Parathyroid adenoma (tissue), 2 donors: Measurements from ENCODE around the gene ITPA.

Experiments used
- H2AFZ ChIP-seq: fragments of 300-600 bp; sonication (generic); one replicate; pipeline ENCODE4 v1.7.0; 2017; ENCODE audit warnings: antibody characterized with exemption, mild to moderate bottlenecking
- H3K27ac ChIP-seq: fragments of 300-600 bp; sonication (generic); one replicate; pipeline ENCODE4 v1.7.0; 2017
- H3K27me3 ChIP-seq: fragments of 300-600 bp; sonication (generic); one replicate; pipeline ENCODE4 v1.7.0; 2017; ENCODE audit warnings: low read length; ENCODE audit not compliant: control insufficient read depth, insufficient read depth
- H3K36me3 ChIP-seq: fragments of 300-600 bp; sonication (generic); one replicate; pipeline ENCODE4 v1.7.0; 2017; ENCODE audit warnings: low read length; ENCODE audit not compliant: control insufficient read depth, insufficient read depth
- H3K4me1 ChIP-seq: fragments of 300-600 bp; sonication (generic); one replicate; pipeline ENCODE4 v1.7.0; 2017; ENCODE audit warnings: control low read depth
- H3K4me2 ChIP-seq: fragments of 300-600 bp; sonication (generic); one replicate; pipeline ENCODE4 v1.7.0; 2017; ENCODE audit warnings: low read length
- H3K4me3 ChIP-seq: fragments of 300-600 bp; sonication (generic); one replicate; pipeline ENCODE4 v1.7.0; 2017; ENCODE audit warnings: low read depth, low read length
- H3K79me2 ChIP-seq: fragments of 300-600 bp; sonication (generic); one replicate; pipeline ENCODE4 v1.7.0; 2017; ENCODE audit warnings: control low read depth
- H3K9ac ChIP-seq: fragments of 300-600 bp; sonication (generic); one replicate; pipeline ENCODE4 v1.7.0; 2017; ENCODE audit warnings: mild to moderate bottlenecking
- H3K9me3 ChIP-seq: fragments of 300-600 bp; sonication (generic); one replicate; pipeline ENCODE4 v1.7.0; 2017; ENCODE audit warnings: low read length; ENCODE audit not compliant: control insufficient read depth
- TF ChIP-seq, protein P1 (sequence below): fragments of 300-600 bp; sonication (generic); IDR thresholded peaks from one replicate; pipeline ENCODE4 v1.7.0; 2017; ENCODE audit warnings: antibody characterized with exemption, mild to moderate bottlenecking
- donor health status: primary hyperparathyroidism.

ITPA gene

GRCh38 chr20:3166338-3166912 is 42.9 kb upstream of the ITPA start:
- Histone ChIP-seq H3K27me3 (no peaks in the 10 kb centered on the region), H3K9me3 (no peaks in the 10 kb centered on the region), H3K36me3 (no peaks in the 10 kb centered on the region), H3K4me3 (no peak overlapping the region), H3K9ac (no peak overlapping the region), H2AFZ (no peak overlapping the region), H3K27ac (no peak overlapping the region), H3K79me2 (no peaks in the 10 kb centered on the region), H3K4me2 (no peak overlapping the region), H3K4me1 (peaks cover 16% of the 10 kb centered on the region)
- TF ChIP-seq, protein P1, sequence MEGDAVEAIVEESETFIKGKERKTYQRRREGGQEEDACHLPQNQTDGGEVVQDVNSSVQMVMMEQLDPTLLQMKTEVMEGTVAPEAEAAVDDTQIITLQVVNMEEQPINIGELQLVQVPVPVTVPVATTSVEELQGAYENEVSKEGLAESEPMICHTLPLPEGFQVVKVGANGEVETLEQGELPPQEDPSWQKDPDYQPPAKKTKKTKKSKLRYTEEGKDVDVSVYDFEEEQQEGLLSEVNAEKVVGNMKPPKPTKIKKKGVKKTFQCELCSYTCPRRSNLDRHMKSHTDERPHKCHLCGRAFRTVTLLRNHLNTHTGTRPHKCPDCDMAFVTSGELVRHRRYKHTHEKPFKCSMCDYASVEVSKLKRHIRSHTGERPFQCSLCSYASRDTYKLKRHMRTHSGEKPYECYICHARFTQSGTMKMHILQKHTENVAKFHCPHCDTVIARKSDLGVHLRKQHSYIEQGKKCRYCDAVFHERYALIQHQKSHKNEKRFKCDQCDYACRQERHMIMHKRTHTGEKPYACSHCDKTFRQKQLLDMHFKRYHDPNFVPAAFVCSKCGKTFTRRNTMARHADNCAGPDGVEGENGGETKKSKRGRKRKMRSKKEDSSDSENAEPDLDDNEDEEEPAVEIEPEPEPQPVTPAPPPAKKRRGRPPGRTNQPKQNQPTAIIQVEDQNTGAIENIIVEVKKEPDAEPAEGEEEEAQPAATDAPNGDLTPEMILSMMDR = no peak

- Histone ChIP-seq H3K9me3 (no peaks in the 10 kb centered on the region), H3K9ac (no peak overlapping the region), H3K36me3 (no peaks in the 10 kb centered on the region), H3K4me3 (no peak overlapping the region), H3K4me1 (peaks cover 16% of the 10 kb centered on the region), H2AFZ (no peak overlapping the region), H3K79me2 (no peaks in the 10 kb centered on the region), H3K27me3 (no peaks in the 10 kb centered on the region), H3K4me2 (no peak overlapping the region), H3K27ac (no peak overlapping the region)
- TF ChIP-seq, protein P1 = no peak
Measured at GRCh38 chr20:3166913-3167342, 42.4 kb upstream of the ITPA start.

GRCh38 chr20:3167738-3168078 is 41.6 kb upstream of the ITPA start:
- Histone ChIP-seq H3K4me2 (no peak overlapping the region), H3K9ac (no peak overlapping the region), H3K36me3 (no peaks in the 10 kb centered on the region), H3K27ac (no peak overlapping the region), H2AFZ (peak overlapping the region; percentile 65), H3K79me2 (no peaks in the 10 kb centered on the region), H3K4me3 (no peak overlapping the region), H3K9me3 (no peaks in the 10 kb centered on the region), H3K27me3 (no peaks in the 10 kb centered on the region), H3K4me1 (peaks cover 13% of the 10 kb centered on the region)
- TF ChIP-seq, protein P1 = no peak

GRCh38 chr20:3168079-3168828 is 41.0 kb upstream of the ITPA start:
- no peaks in the 10 kb centered on the region for H3K36me3 ChIP-seq
- H3K4me2 ChIP-seq = peak overlapping the region; percentile 38
- H3K4me1 ChIP-seq = peaks cover 10% of the 10 kb centered on the region
- no peak overlapping the region for H3K9ac ChIP-seq
- H2AFZ ChIP-seq = peak overlapping the region; percentile 65
- H3K9me3 ChIP-seq = no peaks in the 10 kb centered on the region
- TF ChIP-seq, protein P1 = no peak
- peak overlapping the region; percentile 37 for H3K4me3 ChIP-seq
- no peaks in the 10 kb centered on the region for H3K27me3 ChIP-seq
- H3K79me2 ChIP-seq = no peaks in the 10 kb centered on the region
- no peak overlapping the region for H3K27ac ChIP-seq
